ENCODE data around the gene METTL21A.
"Not testable (repeated sequence)": the region's sequence is repeated elsewhere in the genome, so short reads cannot be mapped to it uniquely, and the experiment has no call there.

The METTL21A gene

GRCh38 chr2:207625014-207625907, at the start of gene METTL21A:
Gene METTL21A, minus strand, starts transcription at chr2:207625394. Its CDS starts 1,019 bp downstream, at chr2:207624375.
- DNase-seq, result peak; percentile 97

DNA sequence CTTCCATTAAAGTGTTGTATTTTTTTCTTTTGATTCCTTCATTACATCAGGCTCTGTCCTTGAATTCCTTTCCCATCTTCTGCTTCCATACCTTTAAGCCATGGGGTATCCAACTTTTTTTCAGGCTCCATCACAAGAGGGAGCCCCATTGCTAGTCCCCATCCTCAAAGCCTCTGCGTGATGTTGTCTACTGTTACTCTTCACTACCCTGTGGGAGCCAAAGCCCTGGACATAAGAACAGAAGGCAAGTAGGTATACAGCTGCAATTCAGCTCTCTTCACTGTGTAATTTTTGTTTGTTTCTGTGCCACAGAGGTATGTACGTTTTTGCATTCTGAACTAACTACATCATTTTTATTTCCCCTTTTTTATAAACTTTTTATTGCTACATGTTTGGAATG, 49.6 kb upstream of the METTL21A start:
- no peak for DNase-seq

- no peak for DNase-seq
Measured at GRCh38 chr2:207674266-207674774, 49.1 kb upstream of the METTL21A start.

GRCh38 chr2:207673431-207673830, 48.2 kb upstream of the METTL21A start:
- no peak for DNase-seq

- DNase-seq, result no peak
Measured at GRCh38 chr2:207670887-207671286, 45.7 kb upstream of the METTL21A start.

GRCh38 chr2:207663870-207664545, 38.8 kb upstream of the METTL21A start:
- no peak for DNase-seq

- peak; percentile 9 for DNase-seq
Measured at GRCh38 chr2:207662203-207662602, 37.0 kb upstream of the METTL21A start.

DNA sequence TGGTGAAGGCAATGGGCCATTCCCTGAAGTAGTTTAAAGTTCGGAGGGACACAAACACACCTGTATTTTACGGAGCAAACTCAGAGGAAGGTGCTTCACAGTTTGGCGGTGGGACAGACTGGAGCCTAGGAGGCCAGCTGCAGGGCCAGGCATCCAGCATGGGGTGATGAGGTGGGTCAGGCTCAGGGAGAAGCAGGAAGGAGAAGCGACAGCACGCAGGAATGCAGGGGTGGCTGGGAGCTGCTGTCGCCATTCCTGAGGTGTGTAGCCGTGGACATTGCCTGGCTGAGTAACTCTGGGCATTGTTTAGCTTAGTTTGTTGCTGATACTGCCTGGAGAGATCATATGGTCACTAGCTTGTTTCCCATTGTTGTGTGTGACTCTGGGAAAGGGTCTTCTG, 35.8 kb upstream of the METTL21A start:
- no peak for DNase-seq

GRCh38 chr2:207658156-207658555, 33.0 kb upstream of the METTL21A start:
- no peak for DNase-seq

- no peak for DNase-seq
Measured at GRCh38 chr2:207655000-207655399, 29.8 kb upstream of the METTL21A start.

DNA sequence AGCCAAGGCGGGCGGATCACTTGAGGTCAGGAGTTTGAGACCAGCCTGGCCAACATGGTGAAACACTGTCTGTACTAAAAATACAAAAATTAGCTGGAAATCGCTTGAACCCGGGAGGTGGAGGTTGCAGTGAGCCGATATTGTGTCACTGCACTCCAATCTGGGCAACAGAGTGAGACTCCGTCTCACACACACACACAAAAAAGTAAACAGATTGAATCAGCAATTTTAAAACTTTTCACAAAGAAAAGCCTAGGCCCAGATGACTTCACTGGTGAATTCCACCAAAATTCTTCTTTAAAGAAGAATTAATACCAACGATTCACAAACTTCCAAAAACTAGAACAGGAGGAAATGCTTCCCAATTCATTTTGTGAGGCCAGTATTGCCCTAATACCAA, 21.4 kb upstream of the METTL21A start:
- not testable (repeated sequence) for DNase-seq

DNA sequence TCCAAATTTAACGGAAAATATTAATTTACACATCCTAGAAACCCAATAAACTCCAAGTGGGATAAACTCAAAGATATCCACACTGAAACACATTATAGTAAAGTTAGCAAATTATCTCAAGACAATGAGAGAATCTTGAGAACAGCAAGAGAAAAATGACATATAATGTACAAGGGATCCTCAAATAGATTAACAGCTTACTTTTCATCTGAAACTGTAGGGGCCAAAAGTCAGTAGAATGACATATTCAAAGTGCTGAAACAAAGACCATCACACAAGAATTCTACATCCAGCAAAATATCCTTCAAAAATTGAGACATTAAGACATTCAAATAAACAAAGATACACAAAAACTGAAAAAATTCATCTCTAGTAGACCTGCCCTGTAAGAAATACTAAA, 18.7 kb upstream of the METTL21A start:
- DNase-seq, result no peak

DNA sequence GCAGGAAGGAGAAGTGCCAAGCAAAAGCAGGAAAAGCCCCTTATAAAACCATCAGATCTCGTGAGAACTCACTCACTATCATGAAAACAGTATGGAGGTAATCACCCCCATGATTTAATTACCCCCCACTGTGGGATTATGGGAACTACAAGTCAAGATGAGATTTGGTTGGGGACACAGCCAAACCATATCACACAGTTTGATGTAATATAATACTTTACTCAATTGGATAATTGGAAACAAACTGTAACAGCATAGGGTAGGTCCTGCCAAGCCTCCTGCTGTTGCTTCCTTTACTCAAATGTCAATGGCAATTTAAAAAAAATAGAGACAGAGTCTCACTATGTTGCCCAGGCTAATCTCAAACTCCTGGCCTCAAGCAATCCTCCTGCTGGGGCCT, 15.5 kb upstream of the METTL21A start:
- DNase-seq, result no peak

- no peak for DNase-seq
Measured at GRCh38 chr2:207640160-207640559, 15.0 kb upstream of the METTL21A start.

- not testable (repeated sequence) for DNase-seq
Measured at GRCh38 chr2:207639288-207639687, 14.1 kb upstream of the METTL21A start.

GRCh38 chr2:207635468-207636200, 10.4 kb upstream of the METTL21A start:
- DNase-seq, result no peak

GRCh38 chr2:207633686-207634085, 8.5 kb upstream of the METTL21A start:
- no peak for DNase-seq

GRCh38 chr2:207632575-207633493, 7.6 kb upstream of the METTL21A start:
- peak; percentile 46 for DNase-seq

DNA sequence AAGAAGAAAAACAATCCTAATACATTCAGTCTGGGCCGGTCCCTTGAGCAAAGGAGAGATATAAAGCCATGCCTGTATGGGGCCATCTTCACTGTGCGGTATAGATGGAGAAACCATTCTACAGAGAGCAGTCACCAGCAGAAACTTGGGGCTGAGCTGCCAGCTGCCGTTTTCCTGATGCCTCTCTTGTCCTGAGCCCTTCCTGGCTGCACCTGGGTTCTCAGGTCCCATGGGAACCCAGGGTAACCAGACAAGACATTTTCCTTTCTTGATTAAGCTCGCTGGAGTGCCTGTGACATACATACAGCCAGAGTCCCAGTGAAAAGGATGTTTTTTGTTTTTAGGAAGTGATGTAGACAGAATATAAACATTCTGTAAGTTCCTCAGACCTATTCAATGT, 5.3 kb upstream of the METTL21A start:
- no peak for DNase-seq

GRCh38 chr2:207629553-207629952, 4.4 kb upstream of the METTL21A start:
- no peak for DNase-seq

DNA sequence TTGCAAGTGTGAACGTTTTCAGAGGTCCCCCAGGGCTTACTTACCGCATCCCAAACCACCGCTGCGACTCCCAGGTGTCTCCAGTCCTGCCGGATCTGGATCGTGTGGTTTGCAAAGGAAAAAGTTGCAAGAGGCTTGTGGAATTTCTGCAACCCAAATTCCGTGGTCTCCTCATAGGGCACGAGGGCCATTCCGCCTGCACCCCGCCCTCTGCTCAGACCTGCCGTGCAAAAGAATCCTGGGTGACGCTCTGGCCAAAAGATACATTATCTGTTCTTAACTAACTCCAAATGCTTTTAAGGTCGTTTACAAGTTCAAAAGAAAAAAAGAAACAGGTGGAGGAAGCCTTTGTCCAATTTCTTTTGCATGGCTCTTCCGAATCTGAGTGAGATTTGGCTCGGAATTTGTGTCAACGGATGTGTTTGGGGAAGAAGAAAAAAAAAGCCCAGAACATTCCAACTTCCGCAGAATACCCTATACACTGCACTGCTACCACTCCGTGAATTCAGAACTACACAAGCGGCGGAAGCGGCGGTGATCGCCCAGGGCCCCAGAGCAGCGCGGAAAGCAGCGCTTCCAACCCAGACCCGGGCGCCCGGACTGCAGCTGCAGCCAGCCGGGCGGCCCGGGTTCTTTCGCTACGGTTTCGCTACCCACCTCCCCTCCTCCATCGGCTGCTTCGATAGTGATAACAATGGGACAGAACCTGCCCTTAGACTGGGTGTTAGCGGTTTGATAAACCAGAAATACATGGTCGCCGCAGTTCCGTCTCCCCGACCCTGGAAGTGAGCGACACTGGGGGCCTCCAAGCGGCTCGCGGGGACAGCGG, 795 bp downstream of the METTL21A start:
- DNase-seq, result peak; percentile 82
